Stimulated activated CD4-positive, alpha-beta T cell treated with anti-CD3 and anti-CD28 coated beads, Interleukin-1b, Interleukin-23, amount 100 ng/mL, for 24 hours (primary cell): ENCODE measurements around the gene SNTB2.

Experiments
- DNase-seq, 4 experiments: peaks; one replicate each; pipeline ENCODE4 v3.0.0-alpha.2; 2020; ENCODE audit warnings: low read depth in 4 of 4, low spot score in 1 of 4

Gene SNTB2

GRCh38 chr16:69179328-69180010, 7.5 kb upstream of the SNTB2 start:
- no peak for DNase-seq

DNA sequence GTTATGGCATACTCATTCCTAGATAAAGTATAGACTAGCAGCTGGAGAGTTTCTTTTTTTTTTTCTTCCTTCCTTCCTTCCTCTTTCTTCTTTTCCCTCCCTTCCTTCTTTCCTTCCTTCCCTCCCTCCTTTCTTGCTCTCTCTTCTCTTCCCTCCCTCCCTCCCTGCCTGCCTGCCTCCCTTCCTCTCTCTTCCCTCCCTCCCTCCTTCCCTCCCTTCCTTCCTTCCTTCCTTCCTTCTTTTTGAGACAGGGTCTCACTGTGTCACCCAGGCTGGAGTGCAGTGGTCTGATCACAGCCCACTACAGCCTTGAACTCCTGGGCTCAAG, 7.0 kb upstream of the SNTB2 start:
- DNase-seq = no peak

DNA sequence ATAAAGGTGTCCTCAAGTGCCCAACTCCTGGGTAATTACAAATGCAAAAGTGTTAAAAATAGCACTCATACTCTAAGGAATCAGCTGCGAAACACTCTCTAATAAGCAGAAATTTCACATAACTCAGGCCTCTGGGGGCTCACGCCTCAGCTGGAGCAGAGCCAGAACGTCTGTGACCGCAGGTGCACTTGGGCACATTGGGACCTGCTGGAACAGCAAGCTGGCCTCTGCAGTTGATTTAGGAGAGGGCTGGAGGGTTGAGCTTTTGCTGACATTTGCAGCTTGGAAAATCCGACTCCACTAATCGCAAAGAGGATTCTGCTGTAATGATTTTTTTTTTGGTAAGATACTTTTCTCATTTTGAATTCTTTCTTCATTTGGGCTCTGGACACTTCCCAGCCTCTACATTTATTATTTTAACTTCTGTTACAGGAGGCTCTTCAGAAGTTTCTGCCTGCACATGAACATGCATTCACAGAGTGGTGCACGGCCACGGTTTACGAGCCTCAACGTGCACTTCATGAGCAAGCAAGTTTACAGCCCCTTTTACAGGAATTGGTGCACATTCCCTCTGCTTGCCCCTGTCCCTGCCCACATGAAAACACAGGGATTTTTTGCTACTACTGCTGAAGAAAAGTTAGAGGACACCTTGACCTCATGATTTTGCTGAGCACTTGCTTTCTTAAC, 4.1 kb upstream of the SNTB2 start:
- no peak for DNase-seq

GRCh38 chr16:69187446-69188235, 677 bp downstream of the SNTB2 start:
- peak in 3 of 4 experiments; percentile 15 to 25 (median 20) for DNase-seq

DNA sequence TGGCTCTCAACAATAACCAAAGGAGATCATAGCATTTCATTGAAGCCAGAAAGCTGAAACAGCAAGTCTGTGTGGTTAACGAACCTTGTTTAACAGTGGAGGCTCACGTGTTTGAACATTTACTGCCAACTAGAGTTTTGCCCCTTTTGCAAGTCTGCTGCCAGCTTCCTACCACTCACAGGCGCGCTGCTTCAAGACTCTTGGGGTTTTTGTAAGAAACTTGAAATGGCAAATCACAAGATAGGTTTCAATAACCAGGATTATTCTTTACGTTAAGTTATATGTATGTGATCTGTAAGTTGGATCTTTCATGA, 1.2 kb downstream of the SNTB2 start:
- DNase-seq = no peak

DNA sequence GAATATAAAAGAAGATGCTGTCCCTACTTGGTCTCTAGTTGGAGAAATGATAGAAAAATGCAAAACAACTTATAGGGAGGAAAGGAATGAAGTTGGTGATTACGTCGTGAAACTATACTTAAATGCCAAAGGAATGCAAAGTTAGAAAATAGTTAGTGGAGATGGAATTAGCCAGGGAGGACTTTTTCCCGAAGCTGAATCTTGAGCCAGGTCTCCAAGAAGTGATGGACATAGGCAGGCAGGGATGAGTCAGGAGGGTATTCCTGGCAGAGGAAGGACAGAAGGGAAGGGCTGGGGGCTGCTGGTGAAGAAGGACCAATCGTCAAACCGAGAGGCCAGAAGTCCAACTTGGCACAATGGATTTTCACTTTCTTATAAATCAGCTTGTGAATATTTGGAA, 1.8 kb downstream of the SNTB2 start:
- DNase-seq = no peak

GRCh38 chr16:69190046-69190588, 3.2 kb downstream of the SNTB2 start:
- no peak for DNase-seq

DNA sequence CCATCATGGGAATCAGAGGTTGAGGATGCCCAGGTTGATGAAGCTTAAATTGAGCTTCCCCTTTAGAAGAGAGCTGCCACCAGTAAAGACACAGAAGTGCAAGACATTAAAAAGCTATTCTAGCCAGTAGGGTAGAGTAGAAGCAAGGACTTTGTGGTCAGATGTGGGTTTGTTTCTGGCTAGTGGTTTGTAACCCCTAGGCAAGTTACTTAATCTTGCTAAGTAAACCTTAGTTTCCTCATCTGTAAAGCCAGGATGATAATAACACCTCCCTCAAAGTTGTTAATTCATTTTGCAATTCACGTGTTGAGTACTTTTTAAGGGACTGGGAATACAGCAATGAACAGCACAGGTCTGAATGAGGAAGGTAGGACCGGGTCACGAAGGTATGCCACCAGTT, 3.6 kb downstream of the SNTB2 start:
- no peak for DNase-seq

GRCh38 chr16:69191136-69191535, 4.2 kb downstream of the SNTB2 start:
- no peak for DNase-seq

DNA sequence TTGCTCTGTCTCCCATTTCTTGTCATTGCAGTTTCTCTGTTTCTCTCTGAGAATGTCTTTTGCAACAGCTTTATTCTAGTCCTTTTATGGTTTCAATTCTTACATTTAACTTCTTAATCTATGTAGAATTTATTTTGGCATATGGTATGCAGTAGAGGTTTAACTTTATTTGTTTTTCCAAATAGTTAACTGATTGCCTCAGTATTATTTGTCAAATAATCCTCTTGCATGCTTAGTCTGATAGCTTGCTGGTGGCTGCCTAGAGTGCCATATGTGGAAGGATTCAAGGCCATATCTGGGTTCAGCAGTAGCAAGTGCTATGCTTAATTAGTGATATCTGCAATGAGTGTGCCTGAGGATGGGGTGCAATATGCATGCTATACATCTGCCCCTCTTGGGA, 6.9 kb downstream of the SNTB2 start:
- DNase-seq = no peak

DNA sequence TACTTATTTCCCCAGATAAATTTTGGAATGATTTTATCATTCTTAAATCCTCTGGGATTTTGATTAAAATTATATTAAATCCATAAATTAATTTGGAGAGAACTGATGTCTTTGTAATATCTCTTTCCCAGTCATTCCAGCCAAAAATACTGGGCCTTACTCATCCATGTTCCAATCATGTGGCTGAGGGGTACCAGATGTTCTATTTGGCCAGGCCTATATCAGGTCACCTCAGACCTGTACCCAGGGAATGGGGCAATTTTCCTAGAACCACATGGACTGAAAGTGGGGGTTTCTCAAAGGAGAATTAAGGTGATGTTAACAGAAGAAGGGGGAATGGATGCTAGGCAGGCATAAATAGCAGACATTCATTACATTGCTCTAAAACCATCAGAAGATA, 7.5 kb downstream of the SNTB2 start:
- no peak for DNase-seq

GRCh38 chr16:69195369-69196029, 8.5 kb downstream of the SNTB2 start:
- no peak for DNase-seq

DNA sequence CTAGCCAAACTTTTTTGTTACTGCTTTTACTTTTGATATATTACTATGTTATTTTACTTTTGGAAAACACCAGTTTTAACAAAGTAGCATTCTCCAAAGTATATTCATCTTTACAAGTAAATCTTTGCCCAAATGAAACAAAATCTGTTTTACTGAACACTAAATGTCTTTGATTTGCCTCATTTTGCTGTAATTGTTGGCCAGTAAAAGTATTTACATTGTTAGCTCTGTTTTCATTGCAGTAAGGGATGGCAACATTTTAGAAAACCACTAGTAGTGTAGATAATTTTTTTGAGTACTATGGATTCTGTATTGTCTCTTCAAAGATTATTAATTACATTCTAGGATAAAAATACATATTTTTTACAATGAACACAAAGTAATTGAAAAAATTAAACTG, 10.6 kb downstream of the SNTB2 start:
- no peak for DNase-seq

DNA sequence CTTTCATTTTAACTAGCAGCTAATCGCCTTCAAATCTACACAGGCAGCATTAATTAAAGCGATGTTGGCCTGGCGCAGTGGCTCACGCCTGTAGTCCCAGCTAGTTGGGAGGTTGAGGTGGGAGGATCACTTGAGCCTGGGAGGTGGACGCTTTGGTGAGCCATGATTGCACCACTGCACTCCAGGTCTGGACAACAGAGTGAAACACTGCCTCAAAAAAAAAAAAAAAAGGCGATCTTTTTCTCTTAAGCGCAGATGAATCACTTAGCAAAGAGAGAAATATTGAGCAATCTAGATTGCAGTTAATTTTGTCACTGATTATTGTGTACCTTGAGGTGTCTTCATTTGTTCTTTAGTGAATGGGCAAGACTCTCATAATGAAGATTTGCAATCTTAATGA, 12.4 kb downstream of the SNTB2 start:
- no peak for DNase-seq

- DNase-seq = no peak
Observed at GRCh38 chr16:69201291-69201690, 14.3 kb downstream of the SNTB2 start.

DNA sequence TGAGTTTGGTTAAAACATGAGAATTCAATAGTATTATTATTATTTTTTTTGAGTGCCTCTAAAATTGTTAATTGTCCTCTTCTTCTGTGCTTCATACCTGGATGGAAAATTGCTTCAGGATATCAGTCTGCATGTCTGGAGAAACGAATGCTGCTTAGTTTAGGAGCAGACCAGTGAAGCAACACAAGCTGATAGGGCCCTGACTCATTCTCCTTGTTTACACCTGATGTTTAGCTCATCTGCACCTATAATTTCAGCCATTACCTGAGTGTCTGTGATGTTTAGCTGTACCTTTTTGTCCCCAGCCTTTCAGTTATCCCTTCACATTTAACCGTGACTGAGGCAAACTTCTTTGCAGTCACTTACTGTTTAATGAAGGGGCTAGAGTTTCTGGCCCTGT, 14.8 kb downstream of the SNTB2 start:
- no peak for DNase-seq

- no peak for DNase-seq
Observed at GRCh38 chr16:69204172-69204571, 17.2 kb downstream of the SNTB2 start.

DNA sequence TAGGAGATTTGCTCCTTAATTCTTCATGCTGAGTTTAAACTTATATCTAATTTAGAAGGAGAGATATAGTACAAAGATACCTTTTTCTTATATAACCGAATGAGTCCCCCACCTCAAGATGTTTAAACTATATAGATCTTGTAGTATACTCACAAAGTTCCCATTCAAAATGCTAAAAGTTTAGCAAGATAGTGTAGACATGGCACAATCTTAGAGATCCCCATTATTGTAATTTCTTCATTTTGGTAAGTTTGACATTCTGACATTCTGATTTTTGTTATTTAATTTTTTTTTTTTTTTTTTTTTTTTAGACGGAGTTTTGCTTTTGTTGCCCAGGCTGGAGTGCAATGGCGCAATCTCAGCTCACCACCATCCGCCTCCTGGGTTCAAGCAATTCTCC, 22.8 kb downstream of the SNTB2 start:
- DNase-seq = no peak

DNA sequence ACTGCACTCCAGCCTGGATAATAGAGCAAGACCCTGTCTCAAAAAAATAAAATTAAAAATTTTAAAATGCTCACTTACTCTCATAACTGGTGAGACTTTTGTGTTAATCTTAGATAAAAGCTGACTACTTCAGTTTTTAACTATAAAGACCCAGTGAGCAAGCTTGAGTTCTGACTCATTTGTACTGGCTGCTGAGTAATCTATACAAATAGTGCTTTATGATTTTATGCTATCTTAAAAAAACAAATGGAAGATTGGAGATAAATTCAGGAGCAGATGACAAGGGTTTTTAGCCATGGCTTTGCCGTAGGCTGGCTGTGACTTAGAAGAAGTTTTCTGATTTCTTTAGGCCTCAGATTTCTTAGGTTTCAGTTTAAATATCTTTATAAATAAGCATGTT, 30.5 kb downstream of the SNTB2 start:
- no peak for DNase-seq

- no peak for DNase-seq
Observed at GRCh38 chr16:69219279-69219678, 32.3 kb downstream of the SNTB2 start.

DNA sequence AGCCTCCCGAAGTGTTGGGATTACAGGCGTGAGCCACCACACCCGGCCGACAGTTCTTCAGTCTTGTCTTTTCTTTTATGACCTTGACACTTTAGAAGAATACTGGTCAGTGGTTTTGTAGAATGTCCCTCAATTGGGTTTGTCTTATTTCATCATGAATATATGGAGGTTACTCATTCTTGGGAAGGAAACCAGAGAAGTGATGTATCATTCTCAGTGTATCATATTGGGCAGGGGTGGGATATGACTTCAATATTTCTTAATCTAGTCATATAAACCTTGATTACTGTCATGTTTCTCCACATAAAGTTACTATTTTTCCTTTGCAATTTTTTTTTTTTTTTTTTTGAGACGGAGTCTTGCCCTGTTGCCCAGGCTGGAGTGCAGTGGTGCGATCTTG, 36.9 kb downstream of the SNTB2 start:
- DNase-seq = no peak

GRCh38 chr16:69225121-69225520, 38.2 kb downstream of the SNTB2 start:
- DNase-seq = no peak
